ENCODE data around the gene CLASRP. TPM values are rescaled to one million over a fixed set of nuclear protein-coding genes. Genes with fewer than 3 reads are reported as not detected.

The CLASRP gene
- total RNA-seq, 1 donor from 2014 or later = 90.9 TPM

DNA sequence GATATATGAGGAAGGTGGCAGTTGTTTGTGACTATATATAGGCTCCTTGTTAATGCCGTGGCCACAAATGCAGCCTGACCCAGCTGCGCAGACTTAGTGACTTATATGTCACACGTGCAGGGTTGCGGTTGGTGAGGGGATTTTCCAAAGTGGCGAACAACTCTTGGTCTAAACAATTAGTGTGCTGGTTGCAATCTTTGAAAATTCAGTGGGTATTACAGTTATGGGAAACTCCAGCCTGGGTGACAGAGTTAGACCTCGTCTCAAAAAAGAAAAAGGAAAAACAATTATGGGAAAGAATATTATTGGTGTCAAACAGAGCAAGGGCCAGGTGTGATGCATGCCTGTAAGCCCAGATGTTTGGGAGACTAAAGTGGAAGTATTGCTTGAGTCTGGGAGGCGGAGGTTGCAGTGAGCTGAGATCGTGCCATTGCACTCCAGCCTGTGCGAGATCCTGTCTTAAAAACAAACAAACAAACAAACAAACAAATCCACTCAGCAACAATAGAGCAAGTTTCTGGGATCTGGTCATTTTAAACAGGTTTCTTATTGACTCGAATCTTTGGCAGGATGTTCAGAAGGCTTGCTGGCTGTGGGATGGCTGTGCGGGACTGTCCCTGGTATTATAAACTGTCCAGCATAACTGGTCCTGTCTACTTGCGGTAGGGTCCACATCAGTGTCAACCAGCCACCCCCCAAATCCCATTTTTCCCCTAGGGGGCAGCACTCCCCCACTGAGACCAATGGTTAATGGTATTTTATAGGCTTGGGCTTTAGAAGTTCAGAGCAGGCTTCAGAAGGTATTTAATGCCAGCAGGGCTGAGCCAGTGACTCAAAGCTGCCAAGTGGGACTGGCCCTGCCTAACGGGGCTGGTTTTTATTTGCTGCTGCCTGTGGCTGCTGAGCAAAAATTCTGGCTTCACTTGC lies 22.2 kb upstream of the CLASRP start:
- intact Hi-C loops (cut with micrococcal nuclease) = loop anchor here (1.0 kb wide), 1 partner anchor 171 kb away; no protein-coding TSS in a partner anchor

DNA sequence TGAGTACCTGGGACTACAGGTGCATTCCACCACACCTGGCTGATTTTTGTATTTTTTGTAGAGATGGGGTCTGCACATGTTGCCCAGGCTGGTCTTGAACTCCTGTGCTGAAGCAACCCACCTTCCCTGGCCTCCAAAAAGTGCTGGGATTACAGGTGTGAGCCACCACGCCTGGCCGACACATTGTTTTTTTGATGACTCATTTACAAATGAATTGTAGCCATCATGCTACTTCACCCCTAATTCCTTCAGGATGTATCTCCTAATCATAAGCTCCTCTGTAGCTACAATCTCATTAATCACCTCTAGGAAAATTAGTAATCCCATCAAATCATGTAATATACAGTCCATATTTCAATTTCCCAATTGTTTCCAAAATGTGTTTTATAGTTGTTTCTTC lies 19.7 kb upstream of the CLASRP start:
- intact Hi-C loops (cut with micrococcal nuclease) = no loop called here

DNA sequence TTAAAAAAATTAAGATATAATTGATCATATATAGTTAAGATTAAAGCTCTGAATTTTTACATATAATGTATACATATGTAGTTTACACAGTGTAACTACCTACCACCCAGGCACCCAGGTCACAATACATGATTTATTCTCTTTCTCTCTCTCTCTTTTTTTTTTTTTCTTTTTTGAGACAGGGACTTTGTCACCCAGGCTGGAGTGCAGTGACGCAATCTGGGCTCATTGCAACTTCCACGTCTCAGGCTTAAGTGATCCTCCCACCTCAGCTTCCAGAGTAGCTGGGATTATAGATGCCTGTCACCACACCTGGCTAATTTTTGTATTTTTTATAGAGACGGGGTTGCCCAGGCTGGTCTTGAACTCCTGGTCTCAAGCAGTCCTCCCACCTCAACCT lies 18.8 kb upstream of the CLASRP start:
- intact Hi-C loops (cut with micrococcal nuclease) = no loop called here

GRCh38 chr19:45021971-45022370 lies 16.9 kb upstream of the CLASRP start:
- intact Hi-C loops (cut with micrococcal nuclease) = no loop called here

- intact Hi-C loops (cut with micrococcal nuclease) = no loop called here
These were observed 15.8 kb upstream of the CLASRP start for GRCh38 chr19:45023048-45023447.

GRCh38 chr19:45025264-45025663 lies 13.6 kb upstream of the CLASRP start:
- intact Hi-C loops (cut with micrococcal nuclease) = no loop called here

- intact Hi-C loops (cut with micrococcal nuclease) = no loop called here
These were observed 11.5 kb upstream of the CLASRP start for GRCh38 chr19:45027371-45027770.

DNA sequence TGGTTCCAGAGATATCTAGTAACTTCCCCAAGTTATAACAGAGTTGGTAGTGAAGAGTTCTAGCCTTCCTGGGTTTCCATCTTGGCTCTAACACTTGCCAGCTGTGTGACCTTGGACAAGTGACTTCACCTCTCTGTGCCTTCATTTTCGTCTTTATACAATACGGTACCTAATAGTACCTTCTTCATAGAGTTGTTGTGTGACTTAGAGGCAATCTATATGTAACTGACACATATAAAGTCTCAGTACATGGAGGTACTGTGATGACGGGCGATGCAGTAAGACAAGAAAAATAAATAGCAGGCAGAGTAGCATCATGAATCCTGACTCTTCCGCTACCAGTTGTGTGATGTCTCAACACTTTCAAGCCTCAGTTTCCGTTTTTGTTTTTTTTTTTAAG lies 8.0 kb upstream of the CLASRP start:
- intact Hi-C loops (cut with micrococcal nuclease) = no loop called here

- intact Hi-C loops (cut with micrococcal nuclease) = no loop called here
These were observed 6.4 kb upstream of the CLASRP start for GRCh38 chr19:45032421-45032820.

GRCh38 chr19:45035755-45036154 lies 3.1 kb upstream of the CLASRP start:
- intact Hi-C loops (cut with micrococcal nuclease) = no loop called here

- intact Hi-C loops (cut with micrococcal nuclease) = loop anchor here (2.0 kb wide), 2 partner anchors 39 to 83 kb away; partner anchors contain the start of genes CLPTM1 and ZNF296
These were observed 1.3 kb upstream of the CLASRP start for GRCh38 chr19:45037393-45038169.

DNA sequence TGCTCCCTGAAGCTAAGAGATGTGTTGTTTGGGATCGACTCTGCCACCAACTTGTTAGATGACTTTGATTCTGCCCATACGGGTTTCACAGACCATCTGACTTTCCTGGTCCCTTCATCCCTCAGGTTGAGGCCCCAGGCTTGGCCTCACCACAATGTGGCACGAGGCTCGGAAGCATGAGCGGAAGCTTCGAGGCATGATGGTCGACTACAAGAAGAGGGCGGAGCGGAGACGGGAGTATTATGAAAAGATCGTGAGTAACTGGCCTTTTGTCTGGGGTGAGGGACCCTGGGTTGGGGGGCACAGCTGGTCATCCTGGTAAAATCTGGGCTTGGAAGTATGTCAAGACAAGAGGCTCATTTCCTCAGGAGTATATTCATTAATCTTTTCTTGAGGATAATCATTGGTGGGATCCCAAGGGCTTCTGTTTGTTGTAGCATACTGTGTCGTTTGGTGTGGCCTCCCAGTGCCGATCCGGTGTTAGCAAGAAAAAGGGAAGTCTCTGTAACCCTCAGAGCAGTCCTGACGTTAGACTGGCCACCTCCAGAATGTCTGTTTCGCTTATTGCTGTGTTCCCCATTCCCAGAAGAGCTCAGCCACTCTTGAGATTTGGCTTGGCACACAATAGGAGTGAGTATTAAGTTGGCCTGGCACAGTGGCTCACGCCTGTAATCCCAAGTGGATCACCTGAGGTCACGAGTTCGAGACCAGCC lies 1.4 kb downstream of the CLASRP start:
- intact Hi-C loops (cut with micrococcal nuclease) = no loop called here

DNA sequence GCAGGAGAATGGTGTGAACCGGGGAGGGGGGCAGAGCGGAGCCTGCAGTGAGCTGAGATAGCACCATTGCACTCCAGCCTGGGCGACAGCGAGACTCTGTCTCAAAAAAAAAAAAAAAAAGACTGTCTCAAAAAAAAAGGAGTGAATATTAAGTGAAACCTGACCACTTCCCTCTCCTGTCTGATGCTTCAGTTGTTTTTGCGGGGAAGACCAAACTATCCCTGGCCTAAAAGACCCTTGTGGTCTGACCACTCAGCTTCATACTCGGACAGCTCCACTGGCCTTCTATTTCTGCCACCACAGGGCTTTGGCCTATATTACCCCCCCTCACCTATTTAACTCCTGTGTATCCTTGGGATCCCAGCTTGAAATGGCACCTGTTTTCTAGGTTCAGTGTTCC lies 2.3 kb downstream of the CLASRP start:
- intact Hi-C loops (cut with micrococcal nuclease) = no loop called here

- intact Hi-C loops (cut with micrococcal nuclease) = no loop called here
These were observed 7.0 kb downstream of the CLASRP start for GRCh38 chr19:45045671-45046353.

DNA sequence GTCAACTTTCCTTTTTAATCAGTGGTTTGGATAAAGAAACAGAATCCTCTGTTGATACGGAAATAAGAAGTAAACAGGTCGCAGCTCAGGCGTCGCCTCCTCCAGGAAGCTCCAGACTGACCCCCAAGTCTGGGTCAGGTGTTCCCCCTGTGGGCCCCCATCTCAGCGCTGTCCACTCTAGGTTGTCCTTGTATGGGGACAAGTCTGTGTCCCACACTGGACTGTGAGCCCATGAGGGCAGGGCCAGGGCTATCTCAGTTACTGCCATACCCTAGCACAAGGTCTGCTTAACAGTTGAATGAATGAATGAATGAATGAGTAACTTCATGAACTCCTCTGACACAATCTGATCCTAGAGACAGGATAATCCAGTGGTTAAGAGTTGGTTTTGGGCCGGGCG lies 7.5 kb downstream of the CLASRP start:
- intact Hi-C loops (cut with micrococcal nuclease) = no loop called here

DNA sequence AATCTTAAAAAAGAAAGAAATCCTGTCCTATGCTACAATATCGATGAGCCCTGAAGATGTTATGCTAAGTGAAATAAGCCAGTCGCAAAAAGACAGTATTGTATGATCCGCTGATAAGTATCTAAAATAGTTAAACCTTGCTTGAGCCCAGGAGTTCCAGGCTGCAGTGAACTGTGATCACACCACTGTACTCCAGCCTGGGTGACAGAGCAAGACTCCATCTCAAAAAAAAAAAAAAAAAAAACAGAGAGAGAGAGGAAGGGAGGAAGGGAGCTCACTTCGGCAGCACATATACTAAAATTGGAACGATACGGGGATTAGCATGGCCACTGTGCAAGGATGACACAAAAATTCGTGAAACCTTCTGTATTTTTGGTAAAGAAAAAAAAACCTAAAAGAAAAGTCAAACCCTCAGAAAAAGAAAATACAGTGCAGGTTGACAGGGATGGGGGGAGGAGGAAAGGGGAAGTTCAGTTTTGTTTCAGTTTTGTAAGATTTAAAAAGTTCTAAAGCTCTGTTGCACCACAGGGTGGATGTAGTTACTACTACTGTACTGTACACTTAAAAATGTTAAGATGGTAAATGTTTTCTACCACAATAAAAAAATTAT lies 8.4 kb downstream of the CLASRP start:
- intact Hi-C loops (cut with micrococcal nuclease) = no loop called here

- intact Hi-C loops (cut with micrococcal nuclease) = no loop called here
These were observed 10.4 kb downstream of the CLASRP start for GRCh38 chr19:45049073-45049736.

- intact Hi-C loops (cut with micrococcal nuclease) = no loop called here
These were observed 11.2 kb downstream of the CLASRP start for GRCh38 chr19:45050036-45050435.

- intact Hi-C loops (cut with micrococcal nuclease) = no loop called here
These were observed 13.2 kb downstream of the CLASRP start for GRCh38 chr19:45051929-45052579.

- intact Hi-C loops (cut with micrococcal nuclease) = no loop called here
These were observed 18.0 kb downstream of the CLASRP start for GRCh38 chr19:45056831-45057230.

All from T-helper 2 cell treated with Interferon-gamma antibody and Interleukin-4, amounts not matched to agents 100 ng/mL and 5 ng/mL, for 36 hours (primary cell).